Liver (tissue), 9 donors: ENCODE results near the gene KRTAP9-6. TPM values are rescaled to one million over a fixed set of nuclear protein-coding genes. Genes with fewer than 3 reads are reported as not detected.

Source experiments
- DNase-seq: peaks from one replicate; pipeline ENCODE4 v3.0.0-alpha.2; 2017; ENCODE audit warnings: low spot score
- H3K27ac ChIP-seq, 2 donors: one replicate each; pipeline ENCODE4 v1.7.0; 2013; ENCODE audit warnings: inconsistent platforms in 2 of 2, low read length in 2 of 2, control low read depth in 1 of 2, low read depth in 1 of 2, mild to moderate bottlenecking in 1 of 2
- H3K27me3 ChIP-seq, 4 donors: one replicate each; pipeline versions ENCODE4 v1.6.1 to v1.7.0; 2013; ENCODE audit warnings: low read length in 3 of 4, inconsistent platforms in 1 of 4, mild to moderate bottlenecking in 1 of 4, moderate library complexity in 1 of 4; ENCODE audit not compliant: control insufficient read depth in 4 of 4, insufficient read depth in 4 of 4
- H3K36me3 ChIP-seq, 4 donors: one replicate each; pipeline versions ENCODE4 v1.6.1 to v1.7.0; 2013; ENCODE audit warnings: low read length in 3 of 4, mild to moderate bottlenecking in 3 of 4, low read depth in 1 of 4, moderate library complexity in 1 of 4; ENCODE audit not compliant: control insufficient read depth in 4 of 4, insufficient read depth in 3 of 4
- H3K4me1 ChIP-seq, 4 donors: one replicate each; pipeline versions ENCODE4 v1.6.1 to v1.7.0; 2013; ENCODE audit warnings: low read length in 3 of 4, mild to moderate bottlenecking in 3 of 4, moderate library complexity in 1 of 4; ENCODE audit not compliant: control insufficient read depth in 4 of 4, insufficient read depth in 4 of 4
- H3K4me3 ChIP-seq, 3 donors: one replicate each; pipeline versions ENCODE4 v1.6.1 to v1.7.0; 2013; ENCODE audit warnings: low read length in 3 of 3, control low read depth in 1 of 3, low read depth in 1 of 3, mild to moderate bottlenecking in 1 of 3
- H3K9ac ChIP-seq, 2 donors: one replicate each; pipeline ENCODE4 v1.7.0; 2013; ENCODE audit warnings: low read length in 2 of 2, mild to moderate bottlenecking in 2 of 2, moderate library complexity in 2 of 2, control low read depth in 1 of 2, low read depth in 1 of 2
- H3K9me3 ChIP-seq, 4 donors: one replicate each; pipeline versions ENCODE4 v1.6.1 to v1.7.0; 2013; ENCODE audit warnings: low read length in 3 of 4; ENCODE audit not compliant: control insufficient read depth in 4 of 4
- ATF3 ChIP-seq: IDR thresholded peaks from 2 replicates; pipeline ENCODE4 v1.6.1; 2016; ENCODE audit warnings: antibody characterized with exemption
- CTCF ChIP-seq: fragments of 150-350 bp; IDR thresholded peaks from 2 replicates; pipeline ENCODE4 v1.5.1; 2017; ENCODE audit warnings: improper control_type of control experiment, low read depth, low read length; ENCODE audit not compliant: missing input control
- FOXA1 ChIP-seq: IDR thresholded peaks from 2 replicates; pipeline ENCODE4 v1.6.1; 2016; ENCODE audit warnings: antibody characterized with exemption
- FOXA2 ChIP-seq: IDR thresholded peaks from 2 replicates; pipeline ENCODE4 v1.6.1; 2016; ENCODE audit warnings: antibody characterized with exemption
- GABPA ChIP-seq, 2 donors: IDR thresholded peaks in 1 of 2; conservative IDR thresholded peaks in 1 of 2; 2 replicates each; pipeline ENCODE4 v1.6.1; 2016; ENCODE audit warnings: antibody characterized with exemption in 2 of 2, mild to moderate bottlenecking in 1 of 2, moderate library complexity in 1 of 2
- HNF4G ChIP-seq: IDR thresholded peaks from 2 replicates; pipeline ENCODE4 v1.6.1; 2016; ENCODE audit warnings: antibody characterized with exemption
- JUND ChIP-seq, 2 donors: IDR thresholded peaks; 2 replicates each; pipeline ENCODE4 v1.6.1; 2016; ENCODE audit warnings: antibody characterized with exemption in 2 of 2
- MAX ChIP-seq: IDR thresholded peaks from 2 replicates; pipeline ENCODE4 v1.6.1; 2016; ENCODE audit warnings: antibody characterized with exemption
- RAD21 ChIP-seq, 2 donors: IDR thresholded peaks; 2 replicates each; pipeline ENCODE4 v1.6.1; 2016; ENCODE audit warnings: antibody characterized with exemption in 2 of 2, mild to moderate bottlenecking in 2 of 2
- REST ChIP-seq: IDR thresholded peaks from 2 replicates; pipeline ENCODE4 v1.6.1; 2016; ENCODE audit warnings: antibody characterized with exemption, mild to moderate bottlenecking
- RXRA ChIP-seq, 2 donors: IDR thresholded peaks; 2 replicates each; pipeline ENCODE4 v1.6.1; 2017 to 2018; ENCODE audit warnings: antibody characterized with exemption in 2 of 2, mild to moderate bottlenecking in 1 of 2
- SP1 ChIP-seq: IDR thresholded peaks from 2 replicates; pipeline ENCODE4 v1.6.1; 2018; ENCODE audit warnings: antibody characterized with exemption, mild to moderate bottlenecking
- TAF1 ChIP-seq: conservative IDR thresholded peaks from 2 replicates; pipeline ENCODE4 v1.6.1; 2016; ENCODE audit warnings: antibody characterized with exemption, mild to moderate bottlenecking
- ZBTB33 ChIP-seq: IDR thresholded peaks from 2 replicates; pipeline ENCODE4 v1.6.1; 2016; ENCODE audit warnings: antibody characterized with exemption
- WGBS: extraction: QIAGEN DNeasy Blood & Tissue Kit; methylation state at CpG from one replicate; pipeline ENCODE4 v1.1.7; 2013; 5-methylcytosine and 5-hydroxymethylcytosine counted together
- polyA plus RNA-seq, 2 donors: library from polyadenylated mRNA; stranded (reverse) in 1 of 2; unstranded in 1 of 2; fragments of 200-250 nt in 1 of 2; fragments of >200 nt in 1 of 2; fragmentation: Nextera tagmentation in 1 of 2; extraction: Ambion mirVana in 1 of 2; gene quantifications; one replicate each; pipeline versions ENCODE4 v1.2.1 to v1.2.3, GENCODE V29; 2013 to 2015
- total RNA-seq, 2 donors: library from RNA; depleted of rRNA; stranded (reverse); fragments of >200 nt; gene quantifications; one replicate each; pipeline ENCODE4 v1.2.3, GENCODE V29; 2014
- donor health status: healthy.
- donor health status: healthy.
- donor health status: healthy.
- donor health status: healthy.
- donor health status: healthy.

The KRTAP9-6 gene
- total and polyA plus RNA-seq, 4 donors, result not detected

GRCh38 chr17:41302981-41303380, 37.8 kb downstream of the KRTAP9-6 start:
- no peak for DNase-seq
- Histone ChIP-seq H3K9ac (no peak overlapping the region), H3K4me1 (no peaks in the 10 kb centered on the region), H3K27ac (no peak overlapping the region), H3K4me3 (no peak overlapping the region), H3K36me3 (no peaks in the 10 kb centered on the region), H3K9me3 (no peaks in the 10 kb centered on the region), H3K27me3 (peaks cover 0 to 11% (median 0%) of the 10 kb centered on the region in 4 donors)
- WGBS, result 83% methylated on average over 4 of the region's 4 CpGs
- TF ChIP-seq HNF4G (no peak), ZBTB33 (no peak), RAD21 (IDR thresholded peaks at IDR 0.05) (no peak)

- H3K27ac ChIP-seq, result no peak overlapping the region
- TF ChIP-seq RXRA (IDR thresholded peaks at IDR 0.05) (no peak), RAD21 (IDR thresholded peaks at IDR 0.05) (no peak), REST (no peak), HNF4G (no peak), GABPA (IDR thresholded peaks at IDR 0.05 in 1 of 2, conservative IDR thresholded peaks at IDR 0.05 in 1 of 2) (no peak), MAX (no peak), ZBTB33 (no peak)
- no peak overlapping the region for H3K4me3 ChIP-seq
- no peak overlapping the region for H3K9ac ChIP-seq
- peaks cover 0 to 11% (median 0%) of the 10 kb centered on the region in 4 donors for H3K27me3 ChIP-seq
- no peaks in the 10 kb centered on the region for H3K4me1 ChIP-seq
- no peaks in the 10 kb centered on the region for H3K36me3 ChIP-seq
- 84% methylated on average over 12 of the region's 12 CpGs for WGBS
- no peak for DNase-seq
- no peaks in the 10 kb centered on the region for H3K9me3 ChIP-seq
Observed at GRCh38 chr17:41304091-41304490, 38.9 kb downstream of the KRTAP9-6 start.

- no peaks in the 10 kb centered on the region for H3K36me3 ChIP-seq
- H3K27ac ChIP-seq, result no peak overlapping the region
- DNase-seq, result no peak
- no peak overlapping the region for H3K9ac ChIP-seq
- H3K4me3 ChIP-seq, result no peak overlapping the region
- 74% methylated on average over 9 of the region's 9 CpGs for WGBS
- H3K27me3 ChIP-seq, result peaks cover 0 to 14% (median 0%) of the 10 kb centered on the region in 4 donors
- no peaks in the 10 kb centered on the region for H3K9me3 ChIP-seq
- no peaks in the 10 kb centered on the region for H3K4me1 ChIP-seq
- no peak for TF ChIP-seq CTCF
- no peak for TF ChIP-seq FOXA1
- no peak for TF ChIP-seq TAF1
- TF ChIP-seq HNF4G, result no peak
- no peak for TF ChIP-seq GABPA (IDR thresholded peaks at IDR 0.05 in 1 of 2, conservative IDR thresholded peaks at IDR 0.05 in 1 of 2)
- TF ChIP-seq RXRA (IDR thresholded peaks at IDR 0.05), result no peak
- TF ChIP-seq FOXA2, result no peak
- TF ChIP-seq ZBTB33, result no peak
- no peak for TF ChIP-seq JUND (IDR thresholded peaks at IDR 0.05)
- TF ChIP-seq MAX, result no peak
- no peak for TF ChIP-seq ATF3
- TF ChIP-seq SP1, result no peak
Observed at GRCh38 chr17:41307647-41308046, 42.5 kb downstream of the KRTAP9-6 start.
